Measurements from ENCODE around the gene CDH18. TPM values are rescaled to one million over a fixed set of nuclear protein-coding genes. Genes with fewer than 3 reads are reported as not detected.

Gene CDH18
- total and polyA plus RNA-seq, 2 of the 13 experiments (the other 11 are each of a cell fraction or from before 2014, with no cell fraction given) = not detected

GRCh38 chr5:19547640-19548039 is 440.4 kb downstream of the CDH18 start (continued):
- TF ChIP-seq ZNF574 (CRISPR knock-in tag; IDR thresholded peaks at IDR 0.05) (no peak), TEAD3 (CRISPR knock-in tag; optimal IDR thresholded peaks at IDR 0.05; ENCODE audit: borderline replicate concordance) (no peak), ZNF615 (CRISPR knock-in tag; IDR thresholded peaks at IDR 0.05; ENCODE audit: borderline replicate concordance) (no peak), AGO1 (IDR thresholded peaks at IDR 0.05; ENCODE audit: low read depth, low read length, poor library complexity, severe bottlenecking) (no peak), ZNF761 (CRISPR knock-in tag; conservative IDR thresholded peaks at IDR 0.05) (no peak), ZNF33B (CRISPR knock-in tag; IDR thresholded peaks at IDR 0.05) (no peak)

- BruUV-seq (replicated peaks) = no TSS peak
- H3K4me2 ChIP-seq (ENCODE audit: low read depth, low read length) = no peak overlapping the region
- no peaks in the 10 kb centered on the region for H4K20me1 ChIP-seq (ENCODE audit: insufficient read depth, low read length)
- ATAC-seq (no peak), FAIRE-seq (no peak), DNase-seq (ENCODE audit: low spot score) (no peak)
- H3K9ac ChIP-seq (ENCODE audit: insufficient read depth, low read depth, low read length) = no peak overlapping the region
- TF ChIP-seq THAP11 (CRISPR knock-in tag; IDR thresholded peaks at IDR 0.05) (no peak), MXD3 (CRISPR knock-in tag; IDR thresholded peaks at IDR 0.05) (no peak), KMT2A (CRISPR knock-in tag; IDR thresholded peaks at IDR 0.05) (no peak), ZNF12 (CRISPR knock-in tag; IDR thresholded peaks at IDR 0.05) (no peak)
- no peak overlapping the region for H3K4me3 ChIP-seq (replicated peaks in 1 of 3; ENCODE audit: insufficient read depth in 1 of 3, low read depth in 2 of 3, low read length in 3 of 3)
- ChIA-PET CTCF (ENCODE audit: low intra/inter-chr PET ratio, low total read pairs) (no interaction called here), POLR2A (no interaction called here)
- H3K27ac ChIP-seq (ENCODE audit: extremely low read length, insufficient read depth, low read length) = no peak overlapping the region
- peaks cover 18% of the 10 kb centered on the region for H3K9me3 ChIP-seq (ENCODE audit: low read length)
- no peaks in the 10 kb centered on the region for H3K79me2 ChIP-seq (ENCODE audit: insufficient read depth, low read length)
- H3K36me3 ChIP-seq (replicated peaks in 1 of 2; ENCODE audit: control insufficient read depth in 1 of 2, insufficient read depth in 2 of 2, low read length in 2 of 2) = no peaks in the 10 kb centered on the region
- in situ Hi-C loops (cut with HindIII; ENCODE audit: extremely low pct_ligation_motif_present, low pct_unique_long_range_greater_than_20kb) = no loop called here
- H3K4me1 ChIP-seq (ENCODE audit: insufficient read depth, low read length) = no peaks in the 10 kb centered on the region
- 3% methylated on average over 1 of the region's 1 CpG for WGBS (ENCODE audit: low lambda C conversion rate)
- intact Hi-C loops (cut with micrococcal nuclease; ENCODE audit: unreplicated experiment) = no loop called here
- H2AFZ ChIP-seq (ENCODE audit: low read length) = no peak overlapping the region
- no peaks in the 10 kb centered on the region for H3K27me3 ChIP-seq (ENCODE audit: control insufficient read depth in 1 of 2, insufficient read depth in 2 of 2, low read length in 2 of 2)
These were observed 441.5 kb downstream of the CDH18 start for GRCh38 chr5:19546521-19546920.
